ENCODE results near the gene PAPOLA. TPM values are rescaled to one million over a fixed set of nuclear protein-coding genes. Genes with fewer than 3 reads are reported as not detected.

PAPOLA gene
- total and polyA plus RNA-seq, 8 donors: 60.9 to 317 (median 127) TPM

GRCh38 chr14:96584907-96585671 lies 82.9 kb downstream of the PAPOLA start:
- peaks cover 0 to 69% (median 35%) of the 10 kb centered on the region in 3 donors for H3K27me3 ChIP-seq
- no peak overlapping the region for H3K27ac ChIP-seq
- 69 to 78% (median 73%) methylated on average over 19 to 20 of the region's 20 CpGs for WGBS, 5 donors
- H3K36me3 ChIP-seq: no peaks in the 10 kb centered on the region
- no peak overlapping the region for H3K4me3 ChIP-seq
- intact Hi-C loops (cut with DNase I; ENCODE audit: low total_unique reads): loop anchor here (10.0 kb wide), 1 partner anchor 160 kb away; no protein-coding TSS in a partner anchor
- H3K9me3 ChIP-seq: no peaks in the 10 kb centered on the region
- no peak for DNase-seq
- H3K4me1 ChIP-seq: no peaks in the 10 kb centered on the region
- no peak for TF ChIP-seq POLR2A (IDR thresholded peaks at IDR 0.05)
- no peak for TF ChIP-seq CTCF (IDR thresholded peaks at IDR 0.05)
- TF ChIP-seq POLR2AphosphoS5 (IDR thresholded peaks at IDR 0.05): no peak
- TF ChIP-seq EP300 (IDR thresholded peaks at IDR 0.05): no peak

GRCh38 chr14:96585672-96586013 lies 83.5 kb downstream of the PAPOLA start:
- TF ChIP-seq POLR2A (IDR thresholded peaks at IDR 0.05) (no peak), CTCF (IDR thresholded peaks at IDR 0.05) (no peak), EP300 (IDR thresholded peaks at IDR 0.05) (no peak), POLR2AphosphoS5 (IDR thresholded peaks at IDR 0.05) (no peak)
- WGBS, 5 donors: 69 to 86% (median 81%) methylated on average over 3 of the region's 3 CpGs
- H3K4me3 ChIP-seq: no peak overlapping the region
- H3K9me3 ChIP-seq: no peaks in the 10 kb centered on the region
- H3K27me3 ChIP-seq: peaks cover 0 to 74% (median 35%) of the 10 kb centered on the region in 3 donors
- H3K36me3 ChIP-seq: no peaks in the 10 kb centered on the region
- H3K4me1 ChIP-seq: no peaks in the 10 kb centered on the region
- intact Hi-C loops (cut with DNase I; ENCODE audit: low total_unique reads): loop anchor here (10.0 kb wide), 1 partner anchor 159 kb away; no protein-coding TSS in a partner anchor
- DNase-seq: no peak
- H3K27ac ChIP-seq: no peak overlapping the region

GRCh38 chr14:96586056-96586455 lies 83.9 kb downstream of the PAPOLA start:
- no peak overlapping the region for H3K4me3 ChIP-seq
- no peaks in the 10 kb centered on the region for H3K36me3 ChIP-seq
- 76 to 83% (median 81%) methylated on average over 10 to 11 of the region's 11 CpGs for WGBS, 5 donors
- H3K4me1 ChIP-seq: no peaks in the 10 kb centered on the region
- intact Hi-C loops (cut with DNase I; ENCODE audit: low total_unique reads): loop anchor here (10.0 kb wide), 1 partner anchor 159 kb away; no protein-coding TSS in a partner anchor
- TF ChIP-seq CTCF (IDR thresholded peaks at IDR 0.05): no peak
- no peak for TF ChIP-seq POLR2A (IDR thresholded peaks at IDR 0.05)
- no peak for TF ChIP-seq EP300 (IDR thresholded peaks at IDR 0.05)
- no peak for TF ChIP-seq POLR2AphosphoS5 (IDR thresholded peaks at IDR 0.05)
- no peak overlapping the region for H3K27ac ChIP-seq
- no peak for DNase-seq
- no peaks in the 10 kb centered on the region for H3K9me3 ChIP-seq
- H3K27me3 ChIP-seq: peaks cover 0 to 78% (median 35%) of the 10 kb centered on the region in 3 donors

- DNase-seq: no peak
- Histone ChIP-seq H3K4me3 (no peak overlapping the region), H3K27ac (no peak overlapping the region), H3K9me3 (no peaks in the 10 kb centered on the region), H3K4me1 (peaks cover 0 to under 1% (median under 1%) of the 10 kb centered on the region in 4 donors), H3K27me3 (peaks cover 0 to 83% (median 39%) of the 10 kb centered on the region in 3 donors), H3K36me3 (no peaks in the 10 kb centered on the region)
- WGBS, 5 donors: 74 to 84% (median 78%) methylated on average over 18 to 21 of the region's 21 CpGs
- intact Hi-C loops (cut with DNase I; ENCODE audit: low total_unique reads): loop anchor here (10.0 kb wide), 1 partner anchor 158 kb away; no protein-coding TSS in a partner anchor
- no peak for TF ChIP-seq POLR2A (IDR thresholded peaks at IDR 0.05)
- TF ChIP-seq CTCF (IDR thresholded peaks at IDR 0.05): no peak
- TF ChIP-seq POLR2AphosphoS5 (IDR thresholded peaks at IDR 0.05): no peak
- no peak for TF ChIP-seq EP300 (IDR thresholded peaks at IDR 0.05)
Observed at GRCh38 chr14:96586921-96587822, 85.0 kb downstream of the PAPOLA start.

Data from stomach (tissue), 9 donors.